ENCODE data around the gene MRPS27. TPM values are rescaled to one million over a fixed set of nuclear protein-coding genes. Genes with fewer than 3 reads are reported as not detected.
"Not testable (repeated sequence)": the region's sequence is repeated elsewhere in the genome, so short reads cannot be mapped to it uniquely, and the experiment has no call there.

MRPS27 gene
- total and polyA plus RNA-seq, 2 of the 13 experiments (the other 11 are each of a cell fraction or from before 2014, with no cell fraction given), result 71.8 to 115 TPM

DNA sequence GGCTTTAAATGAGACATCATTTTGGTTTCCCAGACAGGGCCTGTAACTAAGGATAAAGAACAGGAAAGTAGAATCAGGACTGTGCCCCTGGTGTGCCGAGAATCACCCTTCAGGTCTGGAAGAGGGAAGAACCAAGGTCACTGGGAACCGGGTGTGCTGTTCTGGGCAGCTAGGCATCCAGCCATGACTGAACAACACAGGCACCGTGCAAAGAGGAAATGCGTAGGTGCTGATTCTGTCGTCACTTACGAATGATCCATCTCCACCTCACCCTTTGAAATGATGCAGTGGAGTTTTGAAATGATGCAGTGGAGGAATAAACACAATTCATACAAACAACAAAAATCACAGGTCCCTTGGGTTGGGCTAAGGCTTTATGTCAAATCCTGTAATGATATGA is 148.4 kb downstream of the MRPS27 start:
- ATAC-seq (no peak), DNase-seq (ENCODE audit: low spot score) (no peak), FAIRE-seq (no peak)
- ChIA-PET CTCF (ENCODE audit: low intra/inter-chr PET ratio, low total read pairs) (no interaction called here), POLR2A (no interaction called here)
- WGBS (ENCODE audit: low lambda C conversion rate), result 92% methylated on average over 6 of the region's 6 CpGs
- H3K27me3 ChIP-seq (ENCODE audit: control insufficient read depth in 1 of 2, insufficient read depth in 2 of 2, low read length in 2 of 2), result no peaks in the 10 kb centered on the region
- H3K36me3 ChIP-seq (replicated peaks in 1 of 2; ENCODE audit: control insufficient read depth in 1 of 2, insufficient read depth in 2 of 2, low read length in 2 of 2), result no peaks in the 10 kb centered on the region
- in situ Hi-C loops (cut with HindIII; ENCODE audit: extremely low pct_ligation_motif_present, low pct_unique_long_range_greater_than_20kb), result no loop called here
- H3K4me3 ChIP-seq (replicated peaks in 1 of 3; ENCODE audit: insufficient read depth in 1 of 3, low read depth in 2 of 3, low read length in 3 of 3), result no peak overlapping the region
- H4K20me1 ChIP-seq (ENCODE audit: insufficient read depth, low read length), result no peaks in the 10 kb centered on the region
- no peak overlapping the region for H3K27ac ChIP-seq (ENCODE audit: extremely low read length, insufficient read depth, low read length)
- no peaks in the 10 kb centered on the region for H3K79me2 ChIP-seq (ENCODE audit: insufficient read depth, low read length)
- BruUV-seq (replicated peaks), result no TSS peak
- no peak for TF ChIP-seq JDP2 (CRISPR knock-in tag; IDR thresholded peaks at IDR 0.05; ENCODE audit: borderline replicate concordance)
- no peak for TF ChIP-seq CREM (IDR thresholded peaks at IDR 0.05)
- TF ChIP-seq CREM (CRISPR knock-in tag; IDR thresholded peaks at IDR 0.05), result no peak
- TF ChIP-seq ZKSCAN1 (IDR thresholded peaks at IDR 0.05; ENCODE audit: low read length), result no peak
- no peak for TF ChIP-seq ZFP90 (CRISPR knock-in tag; IDR thresholded peaks at IDR 0.05; ENCODE audit: borderline replicate concordance)
- no peak for TF ChIP-seq CEBPB (IDR thresholded peaks at IDR 0.05; ENCODE audit: borderline replicate concordance, low read depth, low read length)
- no peak overlapping the region for H3K9ac ChIP-seq (ENCODE audit: insufficient read depth, low read depth, low read length)
- no peak overlapping the region for H2AFZ ChIP-seq (ENCODE audit: low read length)
- H3K4me2 ChIP-seq (ENCODE audit: low read depth, low read length), result no peak overlapping the region
- H3K9me3 ChIP-seq (ENCODE audit: low read length), result no peaks in the 10 kb centered on the region
- intact Hi-C loops (cut with micrococcal nuclease; ENCODE audit: unreplicated experiment), result no loop called here
- H3K4me1 ChIP-seq (ENCODE audit: insufficient read depth, low read length), result no peaks in the 10 kb centered on the region

DNA sequence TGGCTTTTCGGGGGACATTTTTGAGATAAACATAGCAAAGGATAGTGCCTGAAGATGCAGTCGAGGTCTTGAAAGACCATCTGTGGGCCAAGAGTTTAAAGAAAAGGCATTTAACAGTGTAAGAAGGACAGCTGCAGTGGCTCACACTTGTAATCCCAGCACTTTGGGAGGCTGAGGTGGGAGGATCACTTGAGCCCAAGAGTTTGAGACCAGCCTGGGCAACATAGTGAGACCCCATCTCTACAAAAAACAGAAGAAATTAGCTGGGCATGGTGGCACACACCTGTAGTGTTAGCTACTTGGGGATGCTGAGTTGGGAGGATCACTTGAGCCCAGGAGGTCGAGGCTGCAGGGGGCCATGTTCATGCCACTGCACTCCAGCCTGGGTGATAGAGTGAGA is 148.9 kb downstream of the MRPS27 start:
- H3K27ac ChIP-seq (ENCODE audit: extremely low read length, insufficient read depth, low read length); H4K20me1 ChIP-seq (ENCODE audit: insufficient read depth, low read length); intact Hi-C loops (cut with micrococcal nuclease; ENCODE audit: unreplicated experiment); H3K27me3 ChIP-seq (ENCODE audit: control insufficient read depth in 1 of 2, insufficient read depth in 2 of 2, low read length in 2 of 2); FAIRE-seq; H3K36me3 ChIP-seq (replicated peaks in 1 of 2; ENCODE audit: control insufficient read depth in 1 of 2, insufficient read depth in 2 of 2, low read length in 2 of 2); H3K4me3 ChIP-seq (replicated peaks in 1 of 3; ENCODE audit: insufficient read depth in 1 of 3, low read depth in 2 of 3, low read length in 3 of 3); H3K4me1 ChIP-seq (ENCODE audit: insufficient read depth, low read length); H3K9ac ChIP-seq (ENCODE audit: insufficient read depth, low read depth, low read length); H3K79me2 ChIP-seq (ENCODE audit: insufficient read depth, low read length); POLR2A ChIA-PET; H2AFZ ChIP-seq (ENCODE audit: low read length); H3K9me3 ChIP-seq (ENCODE audit: low read length); in situ Hi-C loops (cut with HindIII; ENCODE audit: extremely low pct_ligation_motif_present, low pct_unique_long_range_greater_than_20kb); BruUV-seq (replicated peaks); ATAC-seq; H3K4me2 ChIP-seq (ENCODE audit: low read depth, low read length); CTCF ChIA-PET (ENCODE audit: low intra/inter-chr PET ratio, low total read pairs); DNase-seq (ENCODE audit: low spot score): not testable (repeated sequence)
- 57% methylated on average over 3 of the region's 3 CpGs for WGBS (ENCODE audit: low lambda C conversion rate)

All from HepG2 (cell line).